Left renal cortex interstitium (tissue), 4 donors: ENCODE data around the gene ZNFX1. TPM values are rescaled to one million over a fixed set of nuclear protein-coding genes. Genes with fewer than 3 reads are reported as not detected.

Experiments used
- DNase-seq, 4 donors: peaks; one replicate each; pipeline ENCODE4 v3.0.0-alpha.2; 2013; ENCODE audit warnings: low read depth in 4 of 4, low spot score in 2 of 4, missing footprints in 1 of 4
- polyA plus RNA-seq, 4 donors: library from polyadenylated mRNA; unstranded; fragments of 120-200 nt; gene quantifications; one replicate each; pipeline ENCODE4 v1.2.1, GENCODE V29; 2013; ENCODE audit not compliant: insufficient read length in 4 of 4

ZNFX1 gene
- polyA plus RNA-seq, 4 donors, result 15.5 to 17.1 (median 17.0) TPM

DNA sequence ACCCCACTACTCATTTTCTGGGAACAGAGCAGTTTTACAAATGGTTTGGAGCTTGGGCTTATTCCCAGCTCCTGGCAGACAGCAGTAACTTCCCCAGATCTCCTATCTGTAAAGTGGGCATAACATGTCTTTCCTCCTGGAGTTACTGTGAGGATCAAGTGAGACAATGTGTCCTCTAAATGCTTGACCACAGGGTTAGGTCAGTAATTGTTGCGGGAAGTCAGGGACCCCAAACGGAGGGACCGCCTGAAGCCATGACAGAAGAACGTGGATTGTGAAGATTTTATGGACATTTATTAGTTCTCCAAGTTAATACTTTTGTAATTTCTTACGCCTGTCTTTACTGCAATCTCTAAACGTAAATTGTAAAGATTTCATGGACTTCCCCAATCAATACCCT lies 15.3 kb upstream of the ZNFX1 start:
- no peak for DNase-seq

DNA sequence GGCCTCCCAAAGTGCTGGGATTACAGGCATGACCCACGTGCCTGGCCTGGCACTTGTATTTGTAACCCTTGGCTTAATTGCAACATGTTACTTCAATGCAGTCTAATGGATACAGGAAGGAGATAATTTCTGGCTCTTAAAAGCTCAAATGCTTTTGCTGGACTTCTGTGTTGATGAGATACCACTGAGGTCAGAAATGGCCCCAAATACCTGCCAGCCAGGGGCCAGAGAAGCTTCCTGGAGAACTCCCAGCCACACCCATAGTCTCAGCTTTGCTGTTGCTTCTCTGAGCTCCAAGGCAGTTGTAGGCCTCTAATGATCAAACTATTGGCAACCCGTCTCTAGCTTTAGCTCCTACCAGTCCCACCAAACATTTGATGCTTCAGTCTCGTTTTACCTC lies 14.2 kb upstream of the ZNFX1 start:
- no peak for DNase-seq

DNA sequence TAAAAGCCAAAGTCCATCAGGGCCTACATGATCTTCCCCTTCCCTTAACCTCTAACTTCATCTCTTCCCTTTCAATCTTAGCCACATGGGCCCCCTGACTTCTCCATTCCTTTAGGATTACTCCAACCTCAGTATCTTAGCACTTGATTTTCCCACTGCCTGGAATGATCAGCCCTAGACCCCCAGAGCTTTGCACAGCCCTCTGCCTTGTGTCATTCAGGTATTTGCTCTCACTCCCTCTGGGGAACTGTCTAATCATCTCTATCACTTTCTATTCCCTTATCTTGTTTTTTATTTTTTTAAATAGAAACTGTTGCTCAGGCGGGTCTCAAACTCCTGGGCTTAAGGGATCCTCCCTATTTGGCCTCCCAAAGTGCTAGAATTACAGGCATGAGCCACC lies 13.3 kb upstream of the ZNFX1 start:
- DNase-seq, result no peak

GRCh38 chr20:49290608-49291191 lies 12.8 kb upstream of the ZNFX1 start:
- no peak for DNase-seq

- DNase-seq, result no peak
Measured at GRCh38 chr20:49288784-49289696, 11.2 kb upstream of the ZNFX1 start.

DNA sequence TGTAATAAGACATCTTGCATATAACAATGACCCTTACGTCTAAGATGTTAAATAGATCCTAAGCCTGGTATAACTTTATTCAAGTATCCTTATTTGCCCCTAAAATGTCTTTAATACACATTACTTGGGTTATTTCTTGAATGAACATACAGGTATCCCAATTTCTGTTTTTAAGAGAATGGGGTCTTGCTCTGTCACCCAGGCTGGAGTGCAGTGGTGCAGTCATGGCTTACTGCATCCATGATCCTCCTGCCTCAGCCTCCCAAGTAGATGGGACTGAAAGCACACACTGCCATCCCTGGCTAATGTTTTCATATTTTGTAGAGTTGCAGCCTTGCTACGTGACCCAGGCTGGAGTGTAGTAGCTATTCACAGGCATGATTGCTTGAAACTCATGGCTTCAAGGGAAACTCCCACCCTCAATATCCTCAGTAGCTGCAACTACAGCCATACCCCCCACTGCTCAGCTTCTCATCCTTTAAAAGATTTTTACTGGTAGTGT lies 10.4 kb upstream of the ZNFX1 start:
- no peak for DNase-seq

GRCh38 chr20:49287555-49288249 lies 9.8 kb upstream of the ZNFX1 start:
- DNase-seq, result no peak

DNA sequence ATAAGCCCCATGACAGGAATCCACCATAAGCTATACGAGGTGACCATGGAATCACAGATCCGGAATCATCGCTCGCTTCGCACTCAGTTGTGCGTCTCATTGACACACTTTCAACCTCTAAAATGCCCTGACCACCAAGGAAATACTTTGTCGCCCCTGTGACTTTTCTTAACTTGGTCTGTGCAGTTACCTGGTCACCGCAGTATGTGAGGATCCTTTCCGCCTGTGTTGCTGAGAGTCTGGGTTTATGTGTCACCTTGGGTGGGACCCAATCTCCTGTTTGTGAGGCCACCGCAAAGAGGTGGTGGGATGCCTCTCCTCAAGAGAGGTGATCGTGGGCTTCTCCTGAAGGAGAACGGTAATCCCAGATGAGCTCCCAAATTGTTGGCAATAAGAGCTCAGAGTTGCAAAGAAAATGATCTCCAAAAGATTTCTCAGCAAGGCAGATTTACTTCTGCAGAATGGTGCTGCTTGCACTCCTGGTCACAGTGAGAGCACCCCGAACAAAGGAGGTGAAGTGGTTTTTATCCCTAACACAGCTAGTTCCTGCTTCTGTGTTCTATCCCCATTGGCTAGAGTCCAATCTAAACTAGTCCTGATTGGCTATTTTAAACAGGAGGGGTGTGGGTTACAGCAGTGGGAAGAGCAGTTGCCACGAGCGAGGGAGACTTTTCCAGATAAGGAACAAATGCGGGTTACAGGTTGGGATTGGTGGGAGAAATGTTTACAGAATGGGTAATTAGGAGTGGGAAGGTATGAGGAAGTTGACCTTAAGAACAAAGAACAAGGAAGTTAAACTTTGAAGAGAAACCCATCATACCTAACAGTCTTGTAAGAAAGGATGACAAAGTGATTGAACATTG lies 9.1 kb upstream of the ZNFX1 start:
- no peak for DNase-seq

GRCh38 chr20:49285813-49286494 lies 8.1 kb upstream of the ZNFX1 start:
- DNase-seq, result no peak

DNA sequence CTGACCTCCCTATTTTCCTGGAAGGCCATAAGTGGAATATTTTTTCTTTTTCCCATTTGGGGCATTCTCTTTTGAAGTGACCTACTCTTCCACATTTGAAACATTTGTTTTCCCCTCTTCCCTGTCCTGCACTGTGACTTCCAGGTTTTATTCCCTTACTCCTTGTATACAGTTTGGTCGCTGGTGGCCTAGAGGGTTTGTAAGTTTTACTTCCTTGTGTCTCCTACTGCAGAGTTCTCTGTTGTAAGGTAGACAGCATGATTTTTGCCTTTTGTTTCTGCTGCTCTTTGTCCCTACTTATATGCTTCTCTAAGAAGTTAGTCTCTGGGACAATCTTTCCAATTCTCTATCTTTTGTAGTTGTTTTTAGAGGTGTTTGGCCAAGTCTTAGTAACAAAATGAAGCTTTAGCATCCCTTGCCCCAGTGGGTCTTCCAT lies 7.4 kb upstream of the ZNFX1 start:
- DNase-seq, result no peak

DNA sequence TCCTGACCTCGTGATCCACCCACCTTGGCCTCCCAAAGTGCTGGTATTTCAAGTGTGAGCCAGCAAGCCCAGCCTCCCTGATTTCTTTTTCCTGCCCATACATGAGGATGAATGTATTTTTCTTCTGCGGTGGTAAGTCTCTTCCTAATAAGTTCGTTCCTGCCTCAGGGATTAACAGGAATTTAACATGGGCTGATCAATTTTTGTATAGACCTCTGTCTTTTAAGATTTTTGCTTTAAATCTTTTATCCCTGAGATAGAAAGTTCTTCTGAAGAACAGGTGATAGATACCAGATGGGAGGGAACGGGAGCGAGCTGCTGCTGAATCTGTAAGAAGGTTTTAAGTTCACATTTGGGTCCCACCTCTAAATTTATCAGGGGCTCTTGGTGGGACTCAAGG lies 7.0 kb upstream of the ZNFX1 start:
- no peak for DNase-seq

DNA sequence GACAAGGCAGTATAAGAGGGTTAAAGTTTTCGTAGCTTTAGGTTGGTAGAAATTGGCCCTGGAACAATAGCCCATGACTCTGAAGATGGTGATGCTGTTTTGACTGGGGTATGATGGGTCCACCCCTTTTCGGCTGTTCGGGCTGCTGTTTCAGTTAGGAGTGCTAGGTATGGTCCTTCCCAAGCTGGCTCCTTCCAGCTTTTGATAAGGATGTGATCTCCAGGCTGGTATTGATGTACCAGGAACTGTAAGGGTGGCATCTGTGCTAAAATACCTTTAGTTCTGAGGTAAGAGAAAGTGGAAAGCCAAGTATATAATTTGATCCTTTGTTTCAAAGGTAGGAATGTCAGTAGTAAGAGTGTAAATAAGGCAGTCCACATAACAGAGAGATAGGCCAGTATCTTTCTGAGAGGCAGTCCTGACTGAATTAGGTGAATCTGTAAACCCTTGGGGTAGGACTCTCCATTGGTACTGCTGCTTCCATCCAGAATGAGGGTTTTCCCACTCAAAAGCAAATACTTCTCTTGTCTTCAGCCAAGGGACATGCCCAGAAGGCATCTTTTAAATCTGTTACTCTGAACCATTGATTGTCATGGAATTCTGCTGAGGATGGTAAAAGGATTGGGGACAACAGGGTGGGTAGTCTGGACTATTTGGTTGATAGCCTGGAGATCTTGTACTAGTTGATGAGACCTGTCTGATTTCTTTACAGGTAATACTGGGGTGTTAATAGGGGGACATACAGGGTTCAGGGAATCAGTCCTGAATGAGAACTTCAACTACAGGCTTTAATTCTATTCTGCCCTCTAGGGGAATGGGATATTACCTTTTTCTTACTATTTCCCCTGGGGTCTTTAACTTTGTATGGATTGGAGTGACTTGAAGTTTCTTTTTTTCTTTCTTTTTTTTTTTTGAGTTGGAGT lies 6.1 kb upstream of the ZNFX1 start:
- DNase-seq, result no peak

- no peak for DNase-seq
Measured at GRCh38 chr20:49283176-49283702, 5.4 kb upstream of the ZNFX1 start.

DNA sequence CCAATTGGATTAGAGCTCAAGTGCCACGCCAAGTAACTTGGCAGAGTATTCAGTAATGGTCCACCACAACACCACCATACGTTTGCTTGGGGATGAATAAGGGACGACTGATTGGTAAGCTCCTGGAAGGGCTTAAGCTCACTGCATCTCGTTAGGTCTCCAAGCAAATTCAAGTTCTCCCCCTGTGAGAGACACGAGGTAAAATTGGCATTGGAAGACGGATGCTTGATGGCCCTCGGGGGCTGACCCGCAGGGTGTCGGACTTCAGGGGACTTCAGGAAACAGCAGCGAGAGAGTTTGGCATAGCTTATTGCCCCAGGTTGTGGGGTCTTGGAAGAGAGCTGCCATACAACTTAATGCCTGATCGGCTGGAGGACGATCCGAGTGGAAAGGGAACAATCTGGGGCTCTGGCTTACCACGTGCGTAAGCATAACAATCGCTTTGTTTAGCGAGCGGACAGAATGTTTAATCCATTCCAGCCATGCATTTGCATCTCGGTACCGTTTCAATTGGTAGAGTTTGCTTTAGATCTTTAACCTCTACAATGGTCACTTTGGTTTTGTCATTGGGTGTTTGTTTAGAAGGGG lies 4.8 kb upstream of the ZNFX1 start:
- no peak for DNase-seq

- DNase-seq, result no peak
Measured at GRCh38 chr20:49281913-49282467, 4.1 kb upstream of the ZNFX1 start.

- no peak for DNase-seq
Measured at GRCh38 chr20:49281059-49281912, 3.4 kb upstream of the ZNFX1 start.
